Measurements from ENCODE around the gene GBX2. TPM values are rescaled to one million over a fixed set of nuclear protein-coding genes. Genes with fewer than 3 reads are reported as not detected.

Gene GBX2
- total RNA-seq, 1 donor from 2014 or later: not detected

DNA sequence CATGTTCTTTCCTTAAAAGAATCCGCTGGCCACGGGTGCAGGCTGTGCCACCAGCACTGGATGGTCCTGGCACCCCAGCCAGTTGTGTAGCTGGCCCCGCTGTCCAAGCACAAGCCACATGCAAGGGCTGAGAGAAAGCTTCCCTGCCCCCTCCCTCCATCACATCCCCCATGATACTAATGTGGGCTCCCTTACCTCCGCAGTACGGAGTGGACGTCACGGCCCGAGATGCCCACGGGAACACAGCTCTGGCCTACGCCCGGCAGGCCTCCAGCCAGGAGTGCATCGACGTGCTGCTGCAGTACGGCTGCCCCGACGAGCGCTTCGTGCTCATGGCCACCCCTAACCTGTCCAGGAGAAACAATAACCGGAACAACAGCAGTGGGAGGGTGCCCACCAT is 44.5 kb downstream of the GBX2 start:
- Histone ChIP-seq H3K36me3 (peaks cover 31% of the 10 kb centered on the region), H3K9me3 (no peaks in the 10 kb centered on the region), H3K4me3 (no peak overlapping the region), H3K27me3 (ENCODE audit: low read depth) (no peaks in the 10 kb centered on the region), H3K4me1 (no peaks in the 10 kb centered on the region), H3K27ac (no peak overlapping the region)
- ATAC-seq (no peak), DNase-seq (no peak)
- TF ChIP-seq, protein P1, sequence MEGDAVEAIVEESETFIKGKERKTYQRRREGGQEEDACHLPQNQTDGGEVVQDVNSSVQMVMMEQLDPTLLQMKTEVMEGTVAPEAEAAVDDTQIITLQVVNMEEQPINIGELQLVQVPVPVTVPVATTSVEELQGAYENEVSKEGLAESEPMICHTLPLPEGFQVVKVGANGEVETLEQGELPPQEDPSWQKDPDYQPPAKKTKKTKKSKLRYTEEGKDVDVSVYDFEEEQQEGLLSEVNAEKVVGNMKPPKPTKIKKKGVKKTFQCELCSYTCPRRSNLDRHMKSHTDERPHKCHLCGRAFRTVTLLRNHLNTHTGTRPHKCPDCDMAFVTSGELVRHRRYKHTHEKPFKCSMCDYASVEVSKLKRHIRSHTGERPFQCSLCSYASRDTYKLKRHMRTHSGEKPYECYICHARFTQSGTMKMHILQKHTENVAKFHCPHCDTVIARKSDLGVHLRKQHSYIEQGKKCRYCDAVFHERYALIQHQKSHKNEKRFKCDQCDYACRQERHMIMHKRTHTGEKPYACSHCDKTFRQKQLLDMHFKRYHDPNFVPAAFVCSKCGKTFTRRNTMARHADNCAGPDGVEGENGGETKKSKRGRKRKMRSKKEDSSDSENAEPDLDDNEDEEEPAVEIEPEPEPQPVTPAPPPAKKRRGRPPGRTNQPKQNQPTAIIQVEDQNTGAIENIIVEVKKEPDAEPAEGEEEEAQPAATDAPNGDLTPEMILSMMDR (IDR thresholded peaks at IDR 0.05): no peak
- intact Hi-C loops (cut with DNase I): no loop called here

DNA sequence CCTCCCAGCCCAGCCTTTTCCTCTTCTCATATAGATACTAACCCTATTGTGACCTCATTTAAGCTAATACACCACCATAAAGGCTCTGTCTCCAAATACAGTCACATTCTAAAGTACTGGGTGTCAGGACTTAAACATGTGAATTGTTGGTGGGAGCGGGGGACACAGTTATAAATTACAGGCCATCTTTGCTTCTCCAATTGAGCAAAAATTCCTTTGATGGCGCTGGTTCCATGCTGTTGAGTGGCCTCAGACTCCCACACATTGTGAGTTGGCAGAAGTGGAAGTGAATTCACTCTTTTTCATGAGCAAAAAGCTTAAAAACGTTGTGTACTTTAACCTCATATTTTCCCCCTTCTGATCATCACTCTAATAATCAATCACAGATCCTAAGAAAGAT is 46.0 kb downstream of the GBX2 start:
- Histone ChIP-seq H3K36me3 (peaks cover 31% of the 10 kb centered on the region), H3K27ac (no peak overlapping the region), H3K4me3 (no peak overlapping the region), H3K27me3 (ENCODE audit: low read depth) (no peaks in the 10 kb centered on the region), H3K4me1 (no peaks in the 10 kb centered on the region), H3K9me3 (no peaks in the 10 kb centered on the region)
- DNase-seq (no peak), ATAC-seq (no peak)
- intact Hi-C loops (cut with DNase I): no loop called here
- TF ChIP-seq, protein P1 (IDR thresholded peaks at IDR 0.05): no peak

DNA sequence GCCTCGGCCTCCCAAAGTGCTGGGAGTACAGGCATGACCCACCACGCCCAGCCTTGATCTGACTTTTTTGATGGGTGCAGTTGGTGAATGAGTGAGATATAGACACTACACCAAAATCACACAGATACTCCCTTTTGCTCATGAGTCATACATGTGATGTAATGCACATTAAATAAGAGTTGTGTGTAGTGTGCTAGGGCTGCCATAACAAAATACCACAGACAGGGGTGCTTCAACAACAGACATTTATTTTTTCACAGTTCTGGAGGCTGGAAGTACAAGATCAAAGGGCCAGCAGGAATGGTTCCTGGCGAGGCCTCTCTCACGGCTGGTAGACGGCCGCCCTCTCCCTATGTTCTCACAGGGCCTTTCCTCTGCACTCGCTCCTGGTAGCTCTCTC is 46.6 kb downstream of the GBX2 start:
- DNase-seq (no peak), ATAC-seq (no peak)
- Histone ChIP-seq H3K27ac (no peak overlapping the region), H3K4me1 (no peaks in the 10 kb centered on the region), H3K9me3 (no peaks in the 10 kb centered on the region), H3K27me3 (ENCODE audit: low read depth) (no peaks in the 10 kb centered on the region), H3K36me3 (peaks cover 26% of the 10 kb centered on the region), H3K4me3 (no peak overlapping the region)
- intact Hi-C loops (cut with DNase I): no loop called here
- TF ChIP-seq, protein P1 (IDR thresholded peaks at IDR 0.05): no peak

DNA sequence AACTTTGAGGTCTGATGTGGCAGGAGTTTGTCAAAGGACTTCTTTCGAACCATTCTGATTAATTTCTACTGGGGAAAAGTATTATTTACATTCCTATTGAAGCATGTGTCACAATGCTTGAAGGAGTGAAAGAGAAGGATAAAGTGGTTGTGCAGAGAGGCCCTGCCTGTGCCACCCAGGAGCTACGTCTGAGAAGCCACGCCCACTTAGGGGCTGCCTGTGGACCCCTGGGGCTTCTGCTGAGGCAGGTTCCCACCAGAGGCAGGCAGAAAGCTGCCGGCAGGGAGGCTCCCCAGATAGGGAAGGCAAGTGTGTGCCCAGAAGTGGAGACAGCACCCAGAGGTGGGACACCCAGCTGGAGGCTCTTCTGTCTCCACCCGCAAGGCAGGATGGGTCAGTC is 47.4 kb downstream of the GBX2 start:
- TF ChIP-seq, protein P1 (IDR thresholded peaks at IDR 0.05): no peak
- H3K4me1 ChIP-seq: no peaks in the 10 kb centered on the region
- no peaks in the 10 kb centered on the region for H3K27me3 ChIP-seq (ENCODE audit: low read depth)
- H3K4me3 ChIP-seq: no peak overlapping the region
- intact Hi-C loops (cut with DNase I): no loop called here
- H3K27ac ChIP-seq: no peak overlapping the region
- ATAC-seq: no peak
- H3K36me3 ChIP-seq: peaks cover 19% of the 10 kb centered on the region
- H3K9me3 ChIP-seq: no peaks in the 10 kb centered on the region
- DNase-seq: no peak

DNA sequence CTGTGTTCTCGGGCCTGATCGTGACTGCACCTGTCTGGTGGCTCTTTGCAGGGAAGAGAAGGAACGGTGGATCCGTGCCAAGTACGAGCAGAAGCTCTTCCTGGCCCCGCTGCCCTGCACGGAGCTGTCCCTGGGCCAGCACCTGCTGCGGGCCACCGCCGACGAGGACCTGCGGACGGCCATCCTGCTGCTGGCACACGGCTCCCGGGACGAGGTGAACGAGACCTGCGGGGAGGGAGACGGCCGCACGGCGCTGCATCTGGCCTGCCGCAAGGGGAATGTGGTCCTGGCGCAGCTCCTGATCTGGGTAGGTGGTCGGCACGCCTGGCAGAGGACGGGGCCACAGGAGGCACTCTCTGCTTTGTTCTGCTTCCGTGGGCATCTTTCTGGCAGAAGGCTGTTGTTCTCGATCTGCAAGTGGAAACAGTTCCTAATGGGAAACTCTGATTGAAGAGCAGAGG is 48.0 kb downstream of the GBX2 start:
- no peak overlapping the region for H3K27ac ChIP-seq
- peaks cover 14% of the 10 kb centered on the region for H3K36me3 ChIP-seq
- DNase-seq (no peak), ATAC-seq (no peak)
- TF ChIP-seq, protein P1 (IDR thresholded peaks at IDR 0.05): no peak
- H3K4me3 ChIP-seq: no peak overlapping the region
- no peaks in the 10 kb centered on the region for H3K9me3 ChIP-seq
- H3K4me1 ChIP-seq: no peaks in the 10 kb centered on the region
- H3K27me3 ChIP-seq (ENCODE audit: low read depth): no peaks in the 10 kb centered on the region
- intact Hi-C loops (cut with DNase I): no loop called here

DNA sequence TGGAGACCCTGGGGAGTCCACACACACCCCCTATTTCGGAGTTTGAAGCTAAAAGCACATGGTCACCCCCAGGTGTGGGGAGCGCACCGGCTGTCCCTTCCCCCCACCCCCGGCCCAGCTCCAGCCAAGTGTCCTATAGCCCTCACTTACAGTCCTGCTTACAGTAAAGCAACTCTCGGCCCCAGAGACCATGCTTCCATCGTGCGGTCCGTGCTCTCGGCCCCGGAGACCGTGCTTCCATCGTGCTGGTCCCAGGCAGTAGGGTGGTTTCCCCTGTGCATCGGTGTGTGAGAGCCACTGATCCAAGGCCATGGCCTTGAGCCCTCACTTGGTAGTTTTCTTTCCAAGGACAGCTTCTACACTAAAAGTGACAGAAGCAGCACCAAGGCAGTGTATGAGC is 48.7 kb downstream of the GBX2 start:
- Histone ChIP-seq H3K9me3 (no peaks in the 10 kb centered on the region), H3K36me3 (peaks cover 8% of the 10 kb centered on the region), H3K4me3 (no peak overlapping the region), H3K27me3 (ENCODE audit: low read depth) (no peaks in the 10 kb centered on the region), H3K27ac (no peak overlapping the region), H3K4me1 (no peaks in the 10 kb centered on the region)
- DNase-seq (no peak), ATAC-seq (no peak)
- intact Hi-C loops (cut with DNase I): no loop called here
- TF ChIP-seq, protein P1 (IDR thresholded peaks at IDR 0.05): no peak
